ENCODE results near the gene ZNF557.

Gene ZNF557

DNA sequence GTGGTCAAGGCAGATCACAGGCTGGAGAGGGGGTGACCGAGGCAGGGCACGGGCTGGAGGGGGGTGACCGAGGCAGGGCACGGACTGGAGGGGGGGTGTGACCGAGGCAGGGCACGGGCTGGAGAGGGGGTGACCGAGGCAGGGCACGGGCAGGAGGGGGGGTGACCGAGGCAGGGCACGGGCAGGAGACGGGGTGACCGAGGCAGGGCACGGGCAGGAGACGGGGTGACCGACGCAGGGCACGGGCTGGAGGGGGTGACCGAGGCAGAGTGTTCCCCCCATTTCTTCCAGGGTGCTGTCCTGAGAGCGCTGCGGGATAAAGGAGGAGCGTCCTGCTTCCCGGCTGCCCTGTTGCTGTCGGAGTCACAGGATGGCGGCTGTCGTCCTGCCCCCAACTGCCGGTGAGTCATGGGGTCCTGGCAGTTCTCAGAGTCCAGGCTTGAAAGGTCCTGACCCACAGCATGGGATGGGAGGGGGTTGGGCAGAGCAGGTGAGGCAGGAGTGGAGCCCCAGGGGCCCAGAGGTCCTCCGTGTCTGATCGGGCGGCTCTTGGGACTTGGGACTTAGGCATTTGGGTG is 5.3 kb downstream of the ZNF557 start:
- in situ Hi-C loops (cut with MboI; ENCODE audit: low sequenced_read_pairs): loop anchor here (10.0 kb wide), 1 partner anchor 70 kb away; no protein-coding TSS in a partner anchor

DNA sequence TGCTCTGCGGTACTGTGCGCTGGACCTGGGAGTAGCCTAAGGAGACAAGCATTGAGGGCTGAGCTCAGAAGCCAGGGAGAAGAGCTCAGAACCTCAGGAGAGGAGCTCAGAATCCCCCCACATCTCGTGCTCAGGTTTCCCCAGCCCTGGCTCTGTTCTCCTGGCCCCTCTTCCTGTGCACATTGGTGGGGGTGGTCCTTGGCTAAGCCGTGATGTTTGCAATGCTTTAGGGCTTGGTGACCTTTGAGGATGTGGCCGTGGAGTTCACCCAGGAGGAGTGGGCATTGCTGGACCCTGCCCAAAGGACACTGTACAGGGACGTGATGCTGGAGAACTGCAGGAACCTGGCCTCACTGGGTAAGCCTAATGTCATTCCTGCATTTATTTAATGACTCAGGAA is 6.6 kb downstream of the ZNF557 start:
- in situ Hi-C loops (cut with MboI; ENCODE audit: low sequenced_read_pairs): loop anchor here (10.0 kb wide), 1 partner anchor 71 kb away; no protein-coding TSS in a partner anchor

DNA sequence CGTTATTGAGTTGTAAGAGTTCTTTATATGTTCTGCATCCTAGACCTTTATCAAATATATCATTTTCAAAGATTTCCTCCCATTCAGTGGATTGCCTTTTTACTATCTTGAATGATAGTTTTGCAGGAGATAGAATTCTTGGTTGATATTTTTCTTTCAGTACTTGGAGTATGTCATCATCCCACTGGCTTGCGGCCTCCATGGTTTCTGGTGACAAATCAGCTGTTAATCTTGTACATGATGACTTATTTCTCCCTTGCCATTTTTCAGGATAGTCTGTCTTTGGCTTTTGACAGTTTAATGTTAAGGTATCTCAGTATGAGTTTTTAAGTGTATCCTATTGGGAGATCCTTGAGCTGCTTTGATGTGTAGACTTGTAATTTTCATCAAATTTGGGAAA is 8.5 kb downstream of the ZNF557 start:
- in situ Hi-C loops (cut with MboI; ENCODE audit: low sequenced_read_pairs): loop anchor here (10.0 kb wide), 1 partner anchor 73 kb away; no protein-coding TSS in a partner anchor

DNA sequence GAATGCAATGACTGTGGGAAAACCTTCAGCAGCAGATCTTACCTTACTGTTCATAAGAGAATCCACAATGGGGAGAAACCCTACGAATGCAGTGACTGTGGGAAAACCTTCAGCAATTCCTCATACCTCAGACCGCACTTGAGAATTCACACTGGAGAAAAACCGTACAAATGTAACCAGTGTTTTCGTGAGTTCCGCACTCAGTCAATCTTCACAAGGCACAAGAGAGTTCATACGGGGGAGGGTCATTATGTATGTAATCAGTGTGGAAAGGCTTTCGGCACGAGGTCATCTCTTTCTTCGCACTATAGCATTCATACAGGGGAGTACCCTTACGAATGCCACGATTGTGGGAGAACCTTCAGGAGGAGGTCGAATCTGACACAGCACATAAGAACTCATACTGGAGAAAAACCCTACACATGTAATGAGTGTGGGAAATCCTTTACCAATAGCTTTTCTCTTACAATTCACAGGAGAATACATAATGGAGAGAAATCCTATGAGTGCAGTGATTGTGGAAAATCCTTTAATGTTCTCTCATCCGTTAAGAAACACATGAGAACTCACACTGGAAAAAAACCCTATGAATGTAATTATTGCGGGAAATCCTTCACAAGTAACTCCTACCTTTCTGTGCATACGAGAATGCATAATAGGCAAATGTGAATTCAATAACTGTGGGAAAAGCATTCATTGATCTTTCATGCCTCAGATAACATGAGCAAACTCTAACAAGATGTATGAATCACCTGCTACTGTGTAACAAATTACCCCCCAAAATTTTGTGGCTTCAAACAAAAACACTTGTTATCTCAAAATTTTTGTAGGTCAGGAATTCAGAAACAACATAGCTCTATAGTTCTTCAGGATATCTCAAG is 13.8 kb downstream of the ZNF557 start:
- in situ Hi-C loops (cut with MboI; ENCODE audit: low sequenced_read_pairs): no loop called here

DNA sequence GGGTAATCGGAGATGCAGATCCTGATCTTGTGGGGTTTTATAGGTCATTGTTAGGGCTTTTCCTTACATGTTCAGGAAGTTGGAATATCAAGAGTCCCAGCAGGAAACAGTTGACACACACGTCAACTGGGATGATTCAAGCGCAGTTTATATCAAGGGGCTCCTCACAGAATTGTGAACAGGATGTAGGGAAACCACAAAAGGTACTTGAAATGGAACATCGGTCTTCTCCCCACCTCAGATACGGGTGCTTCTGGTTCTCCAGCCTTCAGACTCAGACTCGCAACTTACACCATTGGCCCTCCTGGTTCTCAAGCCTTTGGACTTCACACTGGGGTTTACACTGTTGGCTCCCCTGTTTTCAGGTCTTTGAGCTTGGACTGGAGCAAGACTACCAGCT is 19.5 kb downstream of the ZNF557 start:
- in situ Hi-C loops (cut with MboI; ENCODE audit: low sequenced_read_pairs): no loop called here

DNA sequence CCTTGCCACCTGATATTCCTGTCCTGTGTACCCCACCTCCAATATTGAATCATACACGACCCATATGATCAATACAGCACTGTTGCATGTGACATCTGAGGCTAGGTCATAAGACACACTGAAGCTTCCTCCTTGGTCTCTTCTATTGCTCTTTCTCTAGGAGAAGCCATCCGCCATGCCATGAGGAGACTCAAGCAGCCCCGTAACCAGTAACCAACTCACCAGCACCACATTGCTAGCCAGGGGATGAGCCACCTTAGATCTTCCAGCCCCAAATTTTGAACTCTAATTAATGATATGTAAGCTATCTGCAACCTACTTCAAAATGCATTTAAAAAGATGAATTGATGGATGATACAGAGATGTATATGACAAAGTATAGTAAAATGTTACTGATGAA is 28.6 kb downstream of the ZNF557 start:
- in situ Hi-C loops (cut with MboI; ENCODE audit: low sequenced_read_pairs): no loop called here

DNA sequence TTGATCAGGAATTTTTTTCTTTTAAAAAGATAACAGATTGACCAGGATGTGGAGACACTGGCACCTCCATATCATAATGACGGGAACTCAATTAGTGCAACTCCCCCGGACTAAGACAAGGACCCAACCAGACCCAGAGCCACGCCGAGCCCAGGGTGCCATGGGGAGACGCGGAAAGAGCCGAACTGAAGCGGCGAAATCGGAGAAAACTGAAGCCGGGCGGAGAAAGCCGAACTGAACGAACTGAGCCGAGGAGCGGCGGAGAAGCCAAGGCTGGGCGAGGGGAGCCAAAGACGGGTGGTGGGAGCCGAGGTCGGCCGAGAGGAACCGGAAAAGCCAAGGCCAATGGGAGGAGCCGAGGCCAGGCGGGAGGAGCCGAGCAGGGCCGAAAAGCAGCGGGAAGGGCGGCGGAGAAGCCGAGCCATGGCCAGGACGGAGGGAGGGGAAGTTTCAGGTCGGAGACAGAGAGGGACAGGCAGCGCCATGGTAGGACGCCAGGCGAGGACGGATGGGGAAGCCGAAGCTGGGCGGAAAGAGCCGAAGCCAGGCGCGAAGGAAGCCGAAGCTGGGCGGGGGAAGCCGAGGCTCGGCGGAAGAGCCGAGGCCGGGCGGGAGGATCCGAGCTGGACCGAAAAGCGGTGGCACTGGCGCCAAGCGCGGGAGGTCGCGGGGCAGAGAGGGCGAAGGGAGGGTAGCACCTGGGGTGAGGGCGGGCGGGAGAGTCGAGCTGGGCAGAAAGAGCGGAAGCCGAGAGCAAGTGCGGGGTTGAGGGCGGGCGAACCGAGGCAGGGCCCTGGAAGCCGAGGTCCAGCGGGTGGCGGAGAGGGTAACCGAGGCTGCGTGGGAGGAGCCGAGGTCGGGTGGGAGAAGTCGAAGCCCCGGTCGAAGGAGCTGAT is 29.4 kb downstream of the ZNF557 start:
- in situ Hi-C loops (cut with MboI; ENCODE audit: low sequenced_read_pairs): no loop called here

DNA sequence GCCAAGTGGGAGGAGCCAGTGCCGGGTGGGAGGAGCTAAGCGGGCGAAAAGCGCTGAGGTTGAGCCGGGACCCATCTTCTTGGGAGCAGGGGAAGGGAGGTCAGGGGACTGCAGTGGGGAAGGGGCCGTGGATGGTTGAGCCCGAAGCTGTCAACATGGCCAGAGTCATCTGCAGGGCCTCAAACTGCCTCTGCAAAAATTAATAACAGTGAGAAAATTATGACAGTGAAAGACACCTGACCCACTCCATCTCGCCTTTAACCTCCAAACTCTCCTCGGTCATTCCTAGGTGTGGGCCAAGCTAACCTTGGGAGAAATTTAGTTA is 30.1 kb downstream of the ZNF557 start:
- in situ Hi-C loops (cut with MboI; ENCODE audit: low sequenced_read_pairs): no loop called here

DNA sequence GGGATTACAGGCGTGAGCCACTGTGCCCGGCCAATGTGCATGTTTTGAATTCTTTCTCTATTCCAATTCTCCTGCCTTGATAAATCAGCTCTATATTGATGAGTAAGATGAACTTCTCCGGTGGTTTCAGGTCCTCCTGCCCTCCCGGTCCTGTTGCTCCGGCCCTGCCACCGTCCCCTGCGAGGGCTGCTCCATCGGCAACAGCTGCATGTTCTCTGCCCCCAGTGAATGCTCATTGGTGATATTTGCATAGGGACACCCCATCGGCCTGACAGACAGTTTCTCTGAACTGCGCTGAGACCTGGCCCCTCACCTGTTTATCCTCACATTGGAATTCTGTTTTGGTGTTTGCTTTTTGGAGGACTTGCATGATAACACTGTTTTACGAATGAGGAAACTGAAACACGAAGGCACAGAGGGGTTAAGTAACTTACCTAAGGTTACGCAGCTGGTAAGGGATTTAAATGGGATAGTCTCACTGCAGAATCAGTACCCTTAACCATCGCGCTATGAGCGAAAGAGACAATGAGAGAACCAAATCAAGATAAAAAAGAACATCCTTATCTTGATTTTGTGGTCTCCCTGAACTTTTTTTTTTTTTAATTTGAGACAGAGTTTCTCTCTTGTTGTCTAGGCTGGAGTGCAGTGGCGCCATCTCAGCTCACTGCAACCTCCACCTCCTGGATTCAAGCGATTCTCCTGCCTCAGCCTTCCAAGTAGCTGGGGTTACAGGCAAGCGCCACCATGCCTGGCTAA is 32.2 kb downstream of the ZNF557 start:
- in situ Hi-C loops (cut with MboI; ENCODE audit: low sequenced_read_pairs): no loop called here

DNA sequence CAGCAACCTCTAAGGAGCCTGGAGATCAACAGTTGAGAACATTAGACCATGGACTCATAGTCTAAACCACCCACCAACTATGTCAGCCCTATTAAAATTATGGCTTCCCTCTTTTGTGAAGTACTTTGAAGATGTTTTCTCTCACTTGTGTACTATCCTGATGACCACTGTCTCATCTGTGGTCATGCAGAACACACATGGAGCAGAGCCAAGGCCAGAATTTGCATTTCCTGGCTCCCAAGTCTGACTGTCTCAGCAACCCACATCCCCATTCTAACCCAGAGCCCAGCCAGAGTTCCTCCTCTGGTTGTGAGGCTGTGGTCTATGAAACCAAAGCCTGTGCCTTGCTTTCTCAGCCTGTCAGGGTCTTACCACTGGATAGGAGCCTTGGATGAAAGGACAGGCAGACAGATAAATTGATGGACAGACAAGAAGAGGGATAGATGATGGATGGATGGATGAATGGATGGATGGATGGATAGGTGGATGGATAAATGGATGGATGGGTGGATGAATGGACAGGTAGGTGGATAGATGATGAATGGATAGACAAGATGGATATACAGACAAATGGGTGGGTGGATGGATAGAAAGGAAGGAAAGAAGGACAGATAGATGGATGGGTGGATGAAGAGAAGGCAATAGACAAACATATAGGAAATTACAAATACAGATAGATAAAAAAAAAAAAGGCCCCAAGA is 35.4 kb downstream of the ZNF557 start:
- in situ Hi-C loops (cut with MboI; ENCODE audit: low sequenced_read_pairs): no loop called here

DNA sequence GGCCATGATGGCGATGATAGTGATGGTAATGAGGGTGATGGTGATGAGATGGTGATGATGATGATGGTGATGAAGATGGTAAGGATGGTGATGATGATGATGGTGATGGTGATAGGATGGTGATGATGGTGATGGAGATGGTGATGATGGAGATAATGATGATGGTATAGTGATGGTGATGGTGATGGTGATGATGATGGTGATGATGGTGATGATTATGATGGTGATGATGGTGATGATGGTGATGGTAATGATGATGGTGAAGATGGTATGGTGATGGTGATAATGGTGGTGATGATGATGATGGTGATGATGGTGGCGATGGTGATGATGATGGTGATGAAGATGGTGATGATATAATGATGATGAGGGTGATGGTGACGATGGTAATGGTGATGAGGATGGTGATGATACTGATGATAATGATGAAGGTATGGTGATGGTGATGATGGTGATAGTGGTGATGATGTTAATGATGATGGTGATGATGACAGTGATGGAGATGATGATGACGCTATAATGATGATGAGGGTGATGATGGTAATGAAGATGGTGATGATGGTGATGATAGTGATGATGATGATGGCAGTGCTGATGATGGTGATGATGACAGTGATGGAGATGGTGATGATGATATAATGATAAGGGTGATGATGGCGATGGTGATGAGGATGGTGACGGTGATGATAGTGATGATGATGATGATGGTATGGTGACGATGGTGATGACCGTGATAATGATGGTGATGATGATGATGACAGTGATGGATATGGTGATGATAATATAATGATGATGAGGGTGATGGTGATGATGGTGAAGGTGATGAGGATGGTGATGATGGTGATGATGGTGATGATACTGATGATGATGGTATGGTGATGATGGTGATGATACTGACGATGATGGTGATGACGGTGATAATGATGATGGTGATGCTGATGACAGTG is 37.5 kb downstream of the ZNF557 start:
- in situ Hi-C loops (cut with MboI; ENCODE audit: low sequenced_read_pairs): no loop called here

DNA sequence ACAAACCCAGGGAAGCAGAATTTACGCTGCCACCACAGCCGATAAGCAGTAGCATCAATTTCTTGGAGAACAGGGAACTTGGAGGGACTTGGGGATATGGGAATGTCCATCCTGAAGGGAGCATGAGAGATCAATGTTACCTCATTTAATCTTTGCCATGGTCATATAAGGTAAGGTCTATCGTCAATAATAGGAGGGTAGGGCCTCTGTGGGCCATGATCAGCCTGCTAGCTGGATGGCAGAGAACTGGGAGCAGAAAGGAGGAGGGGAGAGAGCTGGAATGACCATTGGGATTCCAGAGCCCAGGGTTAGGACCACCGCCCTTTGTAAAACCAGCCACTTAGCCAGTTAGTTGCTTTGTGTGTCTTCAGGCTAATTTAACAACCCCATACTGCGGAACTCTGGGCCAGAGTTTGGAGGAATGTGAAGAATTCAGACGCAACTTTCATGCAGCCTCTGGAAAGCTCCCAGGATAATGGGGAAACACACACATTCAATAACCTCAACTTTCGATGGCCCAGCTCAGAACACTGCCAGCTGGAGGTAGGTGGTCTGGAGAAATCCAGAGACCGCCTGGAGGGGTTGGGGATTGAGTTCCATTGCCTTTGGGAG is 40.3 kb downstream of the ZNF557 start:
- in situ Hi-C loops (cut with MboI; ENCODE audit: low sequenced_read_pairs): no loop called here

DNA sequence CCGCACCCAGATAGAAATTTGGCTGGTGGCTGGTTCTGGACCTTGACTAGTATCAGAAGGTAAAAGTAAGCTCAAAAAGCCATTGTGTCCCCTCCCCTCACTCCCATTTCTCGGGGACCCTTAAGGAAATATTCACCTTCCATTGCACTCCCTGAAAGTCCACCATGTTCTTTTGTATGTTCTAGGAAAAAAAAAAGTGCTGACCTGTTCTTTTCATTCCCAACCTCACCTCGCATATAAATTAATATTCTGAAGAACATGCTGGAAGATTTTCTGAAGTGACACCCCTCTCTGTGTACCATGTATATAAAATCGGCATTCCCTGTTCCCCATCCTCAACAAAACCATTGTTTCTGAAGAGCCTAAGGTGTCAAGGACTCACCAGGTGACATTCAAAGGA is 43.2 kb downstream of the ZNF557 start:
- in situ Hi-C loops (cut with MboI; ENCODE audit: low sequenced_read_pairs): no loop called here

DNA sequence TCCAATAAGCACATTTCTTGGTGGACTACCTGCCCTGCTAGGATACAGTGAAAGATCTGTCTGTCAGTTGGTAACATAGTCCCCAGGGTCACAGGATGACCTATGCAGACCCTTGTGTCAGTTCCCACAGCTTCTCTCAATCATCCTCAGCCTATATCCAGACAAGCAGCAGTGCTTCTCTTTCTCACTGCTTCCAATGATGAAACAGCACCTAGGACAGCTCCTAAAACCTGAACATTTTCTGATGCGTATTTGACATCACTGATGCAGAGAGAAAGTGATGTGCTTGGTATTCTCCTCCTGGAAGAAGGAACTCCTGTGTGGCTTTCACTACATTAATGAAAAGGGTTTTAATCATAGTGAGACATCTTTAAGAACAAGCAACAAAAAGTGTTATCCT is 43.7 kb downstream of the ZNF557 start:
- in situ Hi-C loops (cut with MboI; ENCODE audit: low sequenced_read_pairs): no loop called here

DNA sequence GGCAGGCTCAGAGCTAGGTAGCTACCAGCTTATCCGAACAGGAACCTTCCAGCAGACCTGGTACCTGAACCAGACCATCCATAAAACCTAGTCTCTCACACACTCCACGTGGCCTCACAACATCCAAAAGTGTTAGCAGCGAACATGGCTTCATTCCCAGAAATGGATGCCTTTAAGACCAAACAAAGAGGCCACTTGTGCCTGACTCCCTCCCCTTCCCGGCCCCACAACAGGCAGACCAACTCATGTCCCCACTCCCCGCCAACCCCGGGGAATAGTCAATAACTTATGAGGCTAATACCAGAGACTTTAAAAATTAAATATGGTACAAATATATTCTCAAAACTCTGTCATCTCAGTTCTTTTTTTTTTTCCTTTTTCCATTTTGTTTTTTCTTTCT is 46.2 kb downstream of the ZNF557 start:
- in situ Hi-C loops (cut with MboI; ENCODE audit: low sequenced_read_pairs): no loop called here

DNA sequence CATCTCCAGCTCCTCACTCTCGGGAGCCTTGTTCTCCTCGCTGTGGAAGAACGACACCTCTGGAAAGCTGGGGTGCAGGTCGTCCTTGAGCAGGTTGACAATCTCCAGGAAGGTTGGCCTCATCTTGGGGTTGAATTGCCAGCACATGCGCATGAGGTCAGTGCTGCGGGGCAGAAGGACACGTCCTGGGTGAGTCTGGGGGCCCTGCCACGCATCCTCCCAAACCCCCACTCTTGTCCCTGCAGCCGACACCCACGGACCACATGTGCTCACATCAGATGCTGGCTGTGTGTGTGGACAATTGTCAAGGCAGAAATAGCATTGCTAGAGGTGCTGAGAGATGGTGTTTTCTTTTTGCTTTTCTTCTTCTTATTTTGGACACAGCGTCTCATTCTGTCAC is 47.7 kb downstream of the ZNF557 start:
- in situ Hi-C loops (cut with MboI; ENCODE audit: low sequenced_read_pairs): no loop called here

DNA sequence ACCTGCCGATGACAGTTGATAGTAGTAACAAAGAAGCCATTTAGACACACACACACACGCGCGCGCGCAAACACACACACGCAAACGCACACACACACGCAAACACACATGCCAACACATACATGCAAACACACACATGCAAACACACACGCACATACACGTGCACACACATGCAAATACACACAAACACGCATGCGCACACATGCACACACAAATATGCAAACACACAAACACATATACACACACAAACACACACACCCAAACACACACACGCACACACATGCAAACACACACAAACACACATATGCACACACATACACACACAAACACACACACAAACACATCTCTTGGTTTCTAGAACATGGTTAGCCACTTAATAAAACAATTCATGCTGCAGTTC is 50.1 kb downstream of the ZNF557 start:
- in situ Hi-C loops (cut with MboI; ENCODE audit: low sequenced_read_pairs): no loop called here

DNA sequence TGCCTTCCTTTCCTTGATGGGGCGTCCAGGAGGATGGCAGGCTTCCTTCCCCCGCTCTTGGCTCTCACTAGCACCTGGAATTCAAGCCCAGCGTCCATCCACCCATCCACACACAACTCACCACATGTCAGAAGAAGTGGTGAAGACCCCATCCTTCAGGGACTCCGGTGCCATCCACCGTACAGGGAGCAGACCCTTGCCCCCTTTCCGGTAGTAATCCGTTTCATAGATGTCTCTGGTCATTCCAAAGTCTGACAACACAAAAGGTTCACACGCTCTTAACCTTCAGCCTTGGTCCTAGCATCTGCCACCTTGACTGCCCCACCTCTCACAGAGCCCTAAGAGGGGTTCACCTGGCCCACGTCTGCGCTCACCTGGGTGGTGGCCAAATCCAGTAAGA is 51.0 kb downstream of the ZNF557 start:
- in situ Hi-C loops (cut with MboI; ENCODE audit: low sequenced_read_pairs): no loop called here

DNA sequence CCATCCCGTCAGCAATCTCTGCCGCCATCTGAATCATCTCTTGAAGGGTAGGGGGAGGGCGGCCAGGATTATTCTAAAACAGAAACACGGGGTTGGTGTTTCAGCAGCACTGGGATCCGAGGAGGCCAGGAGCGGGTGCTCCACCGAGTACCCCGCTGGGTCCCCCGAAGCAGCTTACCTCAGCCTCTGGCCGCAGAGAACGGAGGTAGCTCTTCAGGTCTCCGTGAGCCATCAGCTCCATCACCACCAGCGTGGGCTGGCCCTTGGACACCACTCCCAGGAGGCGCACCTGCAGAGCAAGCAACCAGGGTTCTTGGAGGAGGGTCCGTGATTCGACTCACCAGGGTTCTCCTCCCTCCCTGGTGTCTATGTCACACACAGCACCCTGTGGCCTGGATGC is 53.2 kb downstream of the ZNF557 start:
- in situ Hi-C loops (cut with MboI; ENCODE audit: low sequenced_read_pairs): no loop called here

Data from HL-60/S4 treated with phorbol 12-myristate 13-acetate at 8.2 ng/mL for 4 days and 3 days (cell line).